ENCODE data around the gene VPS16. TPM values are rescaled to one million over a fixed set of nuclear protein-coding genes. Genes with fewer than 3 reads are reported as not detected.

Gene VPS16
- total RNA-seq, 4 donors from 2014 or later = 35.7 to 37.4 (median 36.1) TPM

GRCh38 chr20:2879146-2879545 is 38.6 kb downstream of the VPS16 start:
- peaks cover 35% of the 10 kb centered on the region for H3K4me1 ChIP-seq
- no peaks in the 10 kb centered on the region for H3K9me3 ChIP-seq
- no peak for DNase-seq (ENCODE audit: low spot score in 2 of 2)
- TF ChIP-seq POLR2A (IDR thresholded peaks at IDR 0.05) = no peak
- no peak for TF ChIP-seq EP300 (IDR thresholded peaks at IDR 0.05)
- TF ChIP-seq CTCF (IDR thresholded peaks at IDR 0.05) = no peak
- no peak for TF ChIP-seq POLR2AphosphoS5 (IDR thresholded peaks at IDR 0.05)
- no peaks in the 10 kb centered on the region for H3K27me3 ChIP-seq
- no peak overlapping the region for H3K4me3 ChIP-seq
- no peaks in the 10 kb centered on the region for H3K36me3 ChIP-seq
- no peak overlapping the region for H3K27ac ChIP-seq
- 37% methylated on average over 3 of the region's 3 CpGs for WGBS

- Histone ChIP-seq H3K4me1 (peaks cover 28% of the 10 kb centered on the region), H3K36me3 (no peaks in the 10 kb centered on the region), H3K27ac (no peak overlapping the region), H3K9me3 (no peaks in the 10 kb centered on the region), H3K4me3 (no peak overlapping the region), H3K27me3 (no peaks in the 10 kb centered on the region)
- WGBS = 88% methylated on average over 7 of the region's 7 CpGs
- DNase-seq (ENCODE audit: low spot score in 2 of 2) = no peak
- TF ChIP-seq EP300 (IDR thresholded peaks at IDR 0.05) (no peak), POLR2AphosphoS5 (IDR thresholded peaks at IDR 0.05) (no peak), POLR2A (IDR thresholded peaks at IDR 0.05) (no peak), CTCF (IDR thresholded peaks at IDR 0.05) (no peak)
Observed at GRCh38 chr20:2880650-2881049, 40.1 kb downstream of the VPS16 start.

GRCh38 chr20:2883726-2884637 is 43.4 kb downstream of the VPS16 start:
- TF ChIP-seq POLR2AphosphoS5 (IDR thresholded peaks at IDR 0.05) = no peak
- no peak for TF ChIP-seq EP300 (IDR thresholded peaks at IDR 0.05)
- TF ChIP-seq CTCF (IDR thresholded peaks at IDR 0.05) = no peak
- TF ChIP-seq POLR2A (IDR thresholded peaks at IDR 0.05) = no peak
- no peak overlapping the region for H3K4me3 ChIP-seq
- no peaks in the 10 kb centered on the region for H3K36me3 ChIP-seq
- H3K9me3 ChIP-seq = no peaks in the 10 kb centered on the region
- no peak for DNase-seq (ENCODE audit: low spot score in 2 of 2)
- H3K27ac ChIP-seq = no peak overlapping the region
- 67% methylated on average over 3 of the region's 3 CpGs for WGBS
- no peaks in the 10 kb centered on the region for H3K27me3 ChIP-seq
- peaks cover 19% of the 10 kb centered on the region for H3K4me1 ChIP-seq

- 84% methylated on average over 3 of the region's 3 CpGs for WGBS
- DNase-seq (ENCODE audit: low spot score in 2 of 2) = no peak
- H3K36me3 ChIP-seq = no peaks in the 10 kb centered on the region
- no peaks in the 10 kb centered on the region for H3K9me3 ChIP-seq
- H3K4me1 ChIP-seq = peaks cover 24% of the 10 kb centered on the region
- no peak overlapping the region for H3K27ac ChIP-seq
- no peaks in the 10 kb centered on the region for H3K27me3 ChIP-seq
- no peak overlapping the region for H3K4me3 ChIP-seq
- TF ChIP-seq CTCF (IDR thresholded peaks at IDR 0.05) = no peak
- TF ChIP-seq POLR2A (IDR thresholded peaks at IDR 0.05) = no peak
- no peak for TF ChIP-seq POLR2AphosphoS5 (IDR thresholded peaks at IDR 0.05)
- no peak for TF ChIP-seq EP300 (IDR thresholded peaks at IDR 0.05)
Observed at GRCh38 chr20:2887715-2888114, 47.2 kb downstream of the VPS16 start.

- TF ChIP-seq EP300 (IDR thresholded peaks at IDR 0.05) = no peak
- no peak for TF ChIP-seq CTCF (IDR thresholded peaks at IDR 0.05)
- no peak for TF ChIP-seq POLR2A (IDR thresholded peaks at IDR 0.05)
- no peak for TF ChIP-seq POLR2AphosphoS5 (IDR thresholded peaks at IDR 0.05)
- Histone ChIP-seq H3K27me3 (no peaks in the 10 kb centered on the region), H3K9me3 (no peaks in the 10 kb centered on the region), H3K4me1 (peaks cover 24% of the 10 kb centered on the region), H3K27ac (no peak overlapping the region), H3K4me3 (no peak overlapping the region), H3K36me3 (no peaks in the 10 kb centered on the region)
- WGBS = 89% methylated on average over 4 of the region's 4 CpGs
- DNase-seq (ENCODE audit: low spot score in 2 of 2) = no peak
Observed at GRCh38 chr20:2888224-2888955, 47.8 kb downstream of the VPS16 start.

Measured in suprapubic skin (tissue), 4 donors.